ENCODE data around the gene CYB561D2. TPM values are rescaled to one million over a fixed set of nuclear protein-coding genes. Genes with fewer than 3 reads are reported as not detected.

The CYB561D2 gene
- total RNA-seq, 2 experiments from 2014 or later: 18.7 to 28.0 TPM

DNA sequence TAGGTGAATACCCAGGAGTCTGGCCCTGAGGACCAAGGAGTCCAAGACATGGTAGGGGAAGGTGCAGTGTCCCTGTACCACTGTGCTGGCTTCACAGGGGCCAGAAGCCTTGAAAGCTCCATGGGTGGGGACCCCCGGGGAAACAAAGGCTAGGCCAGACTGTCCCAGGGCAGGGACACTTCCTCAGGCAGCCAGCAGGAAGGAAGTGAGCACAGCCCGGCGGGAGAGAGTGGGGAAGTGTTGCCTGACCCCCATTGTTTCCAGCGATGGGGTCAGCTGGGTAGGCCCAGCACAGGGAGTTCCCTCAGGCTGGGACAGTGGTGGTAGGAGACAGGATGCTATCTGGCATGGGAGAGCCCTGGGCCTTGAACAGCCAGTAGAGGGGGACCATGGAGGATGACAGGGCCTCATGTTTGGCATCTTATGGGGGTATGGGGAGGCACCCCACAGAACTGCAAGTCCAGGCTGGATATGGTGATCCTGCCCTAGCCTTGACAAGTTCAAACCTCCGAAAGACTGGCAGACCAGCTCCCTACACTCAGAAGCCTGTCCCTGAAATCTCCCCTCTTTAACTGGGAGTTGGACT is 27.0 kb upstream of the CYB561D2 start:
- Histone ChIP-seq H3K4me1 (ENCODE audit: insufficient read depth, low read length, poor library complexity, severe bottlenecking) (peaks cover 34% of the 10 kb centered on the region), H3K9me3 (ENCODE audit: low read length) (no peaks in the 10 kb centered on the region), H3K4me2 (ENCODE audit: low read length) (no peak overlapping the region), H2AFZ (ENCODE audit: low read length) (no peak overlapping the region), H3K9me2 (ENCODE audit: insufficient read depth, low read length) (no peaks in the 10 kb centered on the region), H3K4me3 (ENCODE audit: low read depth, low read length, poor library complexity, severe bottlenecking) (no peak overlapping the region), H3K79me2 (ENCODE audit: insufficient read depth, low read depth, low read length) (peaks cover 12% of the 10 kb centered on the region; the same call in 1 of the 2 replicates), H3K36me3 (ENCODE audit: insufficient read depth, low read length) (peaks cover 20% of the 10 kb centered on the region; the same call in 1 of the 2 replicates), H4K20me1 (ENCODE audit: insufficient read depth, low read length) (no peaks in the 10 kb centered on the region), H3K27ac (ENCODE audit: low read depth, low read length, poor library complexity, severe bottlenecking) (no peak overlapping the region)
- CTCF ChIA-PET (ENCODE audit: unreplicated experiment): interaction anchor here (1.9 kb wide), 1 partner anchor 31 kb away, joined by 5 read pairs; the partner anchor contains the start of gene IFRD2
- POLR2A ChIA-PET: interaction anchor here (1.2 kb wide), 1 partner anchor 27 kb away, joined by 3 read pairs; the partner anchor contains the start of gene NPRL2
- BruUV-seq (replicated peaks): no TSS peak
- no peak for DNase-seq (ENCODE audit: low spot score)
- intact Hi-C loops (cut with micrococcal nuclease; ENCODE audit: unreplicated experiment): loop anchor here (1.0 to 5.0 kb wide), 3 partner anchors 24 to 96 kb away; partner anchors contain the start of genes HYAL3 and NAA80
- TF ChIP-seq, protein P1, sequence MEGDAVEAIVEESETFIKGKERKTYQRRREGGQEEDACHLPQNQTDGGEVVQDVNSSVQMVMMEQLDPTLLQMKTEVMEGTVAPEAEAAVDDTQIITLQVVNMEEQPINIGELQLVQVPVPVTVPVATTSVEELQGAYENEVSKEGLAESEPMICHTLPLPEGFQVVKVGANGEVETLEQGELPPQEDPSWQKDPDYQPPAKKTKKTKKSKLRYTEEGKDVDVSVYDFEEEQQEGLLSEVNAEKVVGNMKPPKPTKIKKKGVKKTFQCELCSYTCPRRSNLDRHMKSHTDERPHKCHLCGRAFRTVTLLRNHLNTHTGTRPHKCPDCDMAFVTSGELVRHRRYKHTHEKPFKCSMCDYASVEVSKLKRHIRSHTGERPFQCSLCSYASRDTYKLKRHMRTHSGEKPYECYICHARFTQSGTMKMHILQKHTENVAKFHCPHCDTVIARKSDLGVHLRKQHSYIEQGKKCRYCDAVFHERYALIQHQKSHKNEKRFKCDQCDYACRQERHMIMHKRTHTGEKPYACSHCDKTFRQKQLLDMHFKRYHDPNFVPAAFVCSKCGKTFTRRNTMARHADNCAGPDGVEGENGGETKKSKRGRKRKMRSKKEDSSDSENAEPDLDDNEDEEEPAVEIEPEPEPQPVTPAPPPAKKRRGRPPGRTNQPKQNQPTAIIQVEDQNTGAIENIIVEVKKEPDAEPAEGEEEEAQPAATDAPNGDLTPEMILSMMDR (conservative IDR thresholded peaks at IDR 0.05; ENCODE audit: low read length): no peak
- TF ChIP-seq EZH2phosphoT487 (IDR thresholded peaks at IDR 0.05; ENCODE audit: borderline replicate concordance, low read depth, low read length): no peak

DNA sequence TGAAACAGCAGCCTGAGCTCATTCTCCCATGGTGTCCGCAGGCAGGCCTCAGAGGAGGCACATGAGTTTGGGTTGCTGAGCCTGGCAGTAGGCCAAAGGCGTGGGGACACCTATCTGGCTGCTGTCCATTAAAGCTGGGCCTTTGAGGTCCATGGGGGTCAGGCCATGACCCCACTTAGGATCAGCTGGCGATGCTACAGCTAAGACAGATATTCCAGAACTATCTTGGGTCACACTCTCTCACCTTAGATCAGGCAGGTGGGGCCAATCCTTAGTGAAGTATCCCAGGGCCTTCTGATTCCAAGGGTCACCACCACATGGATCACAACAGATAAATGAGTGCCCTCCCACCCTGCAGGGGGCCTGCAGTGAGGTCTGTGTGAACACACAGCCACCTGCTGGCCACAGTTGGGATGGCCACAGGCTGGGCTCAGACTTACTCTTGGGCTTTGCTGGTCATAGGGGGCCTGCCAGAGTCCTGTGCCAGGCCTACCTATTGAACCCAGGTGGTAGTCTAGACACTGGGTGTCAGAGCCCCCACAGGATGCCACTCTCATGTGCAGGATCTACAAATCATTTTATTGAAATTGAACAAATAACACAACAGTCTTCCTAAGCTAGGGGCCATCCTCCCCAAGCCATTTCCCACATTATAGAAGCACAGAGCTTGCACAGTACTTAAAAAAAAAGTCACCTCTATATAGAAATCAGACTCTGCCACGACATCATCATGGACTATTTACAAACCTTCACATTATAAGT is 26.1 kb upstream of the CYB561D2 start:
- Histone ChIP-seq H3K4me2 (ENCODE audit: low read length) (no peak overlapping the region), H2AFZ (ENCODE audit: low read length) (no peak overlapping the region), H3K4me1 (ENCODE audit: insufficient read depth, low read length, poor library complexity, severe bottlenecking) (peaks cover 29% of the 10 kb centered on the region), H3K9me3 (ENCODE audit: low read length) (no peaks in the 10 kb centered on the region), H4K20me1 (ENCODE audit: insufficient read depth, low read length) (no peaks in the 10 kb centered on the region), H3K9me2 (ENCODE audit: insufficient read depth, low read length) (no peaks in the 10 kb centered on the region), H3K79me2 (ENCODE audit: insufficient read depth, low read depth, low read length) (peaks cover 12% of the 10 kb centered on the region; the same call in 1 of the 2 replicates), H3K4me3 (ENCODE audit: low read depth, low read length, poor library complexity, severe bottlenecking) (no peak overlapping the region), H3K27ac (ENCODE audit: low read depth, low read length, poor library complexity, severe bottlenecking) (no peak overlapping the region), H3K36me3 (ENCODE audit: insufficient read depth, low read length) (peaks cover 22% of the 10 kb centered on the region)
- CTCF ChIA-PET (ENCODE audit: unreplicated experiment): interaction anchor here (1.9 kb wide), 1 partner anchor 32 kb away, joined by 5 read pairs; the partner anchor contains the start of gene IFRD2
- DNase-seq (ENCODE audit: low spot score): peak; percentile 70
- POLR2A ChIA-PET: interaction anchor here (1.2 kb wide), 1 partner anchor 26 kb away, joined by 3 read pairs; the partner anchor contains the start of gene NPRL2
- intact Hi-C loops (cut with micrococcal nuclease; ENCODE audit: unreplicated experiment): loop anchor here (1.0 to 5.0 kb wide), 3 partner anchors 25 to 97 kb away; partner anchors contain the start of genes HYAL3 and NAA80
- BruUV-seq (replicated peaks): no TSS peak
- no peak for TF ChIP-seq EZH2phosphoT487 (IDR thresholded peaks at IDR 0.05; ENCODE audit: borderline replicate concordance, low read depth, low read length)
- TF ChIP-seq, protein P1 (conservative IDR thresholded peaks at IDR 0.05; ENCODE audit: low read length): peak; percentile 83
